HUES48 (cell line): ENCODE results near the gene ADAM12.

ENCODE experiments used
- H3K27ac ChIP-seq: one replicate; pipeline ENCODE4 v1.7.0; 2013; ENCODE audit warnings: low read depth, low read length, inconsistent platforms
- H3K27me3 ChIP-seq: 2 replicates; pipeline ENCODE4 v1.6.1; 2013; ENCODE audit warnings: mild to moderate bottlenecking, low read length; ENCODE audit not compliant: control insufficient read depth, insufficient read depth
- H3K36me3 ChIP-seq: 2 replicates; pipeline ENCODE4 v1.6.1; 2013; ENCODE audit warnings: low read length; ENCODE audit not compliant: control insufficient read depth, insufficient read depth
- H3K4me1 ChIP-seq: 2 replicates; pipeline ENCODE4 v1.6.1; 2013; ENCODE audit warnings: mild to moderate bottlenecking, low read length; ENCODE audit not compliant: control insufficient read depth, insufficient read depth
- H3K4me3 ChIP-seq: 2 replicates; pipeline ENCODE4 v1.5.1; 2013; ENCODE audit warnings: mild to moderate bottlenecking, low read depth, low read length
- H3K9ac ChIP-seq: 2 replicates; pipeline ENCODE4 v1.6.1; 2013; ENCODE audit warnings: mild to moderate bottlenecking, low read depth, low read length, moderate library complexity
- H3K9me3 ChIP-seq: 2 replicates; pipeline ENCODE4 v1.6.1; 2013; ENCODE audit warnings: low read length; ENCODE audit not compliant: control insufficient read depth, insufficient read depth

Gene ADAM12

GRCh38 chr10:126373972-126374371, 14.3 kb downstream of the ADAM12 start:
- Histone ChIP-seq H3K9me3 (peaks cover 18% of the 10 kb centered on the region), H3K36me3 (no peaks in the 10 kb centered on the region), H3K4me1 (no peaks in the 10 kb centered on the region), H3K4me3 (no peak overlapping the region), H3K27me3 (no peaks in the 10 kb centered on the region), H3K27ac (no peak overlapping the region), H3K9ac (no peak overlapping the region)

- Histone ChIP-seq H3K36me3 (no peaks in the 10 kb centered on the region), H3K4me3 (no peak overlapping the region), H3K4me1 (no peaks in the 10 kb centered on the region), H3K27ac (no peak overlapping the region), H3K27me3 (no peaks in the 10 kb centered on the region), H3K9me3 (peaks cover 18% of the 10 kb centered on the region), H3K9ac (no peak overlapping the region)
Observed at GRCh38 chr10:126373147-126373546, 15.1 kb downstream of the ADAM12 start.

GRCh38 chr10:126372396-126372795, 15.9 kb downstream of the ADAM12 start:
- no peak overlapping the region for H3K9ac ChIP-seq
- H3K4me3 ChIP-seq, result no peak overlapping the region
- H3K27ac ChIP-seq, result no peak overlapping the region
- peaks cover 18% of the 10 kb centered on the region for H3K9me3 ChIP-seq
- H3K36me3 ChIP-seq, result no peaks in the 10 kb centered on the region
- no peaks in the 10 kb centered on the region for H3K27me3 ChIP-seq
- H3K4me1 ChIP-seq, result no peaks in the 10 kb centered on the region

- Histone ChIP-seq H3K27me3 (no peaks in the 10 kb centered on the region), H3K4me1 (no peaks in the 10 kb centered on the region), H3K9me3 (0 out of 2 replicates have a peak, but pooled peaks cover 4% of the 10 kb centered on the region), H3K36me3 (no peaks in the 10 kb centered on the region), H3K27ac (no peak overlapping the region), H3K4me3 (no peak overlapping the region), H3K9ac (no peak overlapping the region)
Observed at GRCh38 chr10:126369125-126369710, 19.1 kb downstream of the ADAM12 start.

GRCh38 chr10:126357169-126357568, 31.1 kb downstream of the ADAM12 start:
- Histone ChIP-seq H3K9me3 (0 out of 2 replicates have a peak, but pooled peaks cover 5% of the 10 kb centered on the region), H3K9ac (no peak overlapping the region), H3K4me3 (no peak overlapping the region), H3K27ac (no peak overlapping the region), H3K27me3 (no peaks in the 10 kb centered on the region), H3K4me1 (no peaks in the 10 kb centered on the region), H3K36me3 (no peaks in the 10 kb centered on the region)

GRCh38 chr10:126353666-126354065, 34.6 kb downstream of the ADAM12 start:
- no peak overlapping the region for H3K4me3 ChIP-seq
- H3K4me1 ChIP-seq, result no peaks in the 10 kb centered on the region
- no peaks in the 10 kb centered on the region for H3K9me3 ChIP-seq
- no peak overlapping the region for H3K27ac ChIP-seq
- H3K9ac ChIP-seq, result no peak overlapping the region
- H3K36me3 ChIP-seq, result no peaks in the 10 kb centered on the region
- H3K27me3 ChIP-seq, result no peaks in the 10 kb centered on the region

GRCh38 chr10:126352453-126352852, 35.8 kb downstream of the ADAM12 start:
- Histone ChIP-seq H3K4me3 (no peak overlapping the region), H3K9me3 (no peaks in the 10 kb centered on the region), H3K4me1 (no peaks in the 10 kb centered on the region), H3K27me3 (no peaks in the 10 kb centered on the region), H3K9ac (no peak overlapping the region), H3K27ac (no peak overlapping the region), H3K36me3 (no peaks in the 10 kb centered on the region)

GRCh38 chr10:126351021-126351420, 37.3 kb downstream of the ADAM12 start:
- H3K27ac ChIP-seq, result no peak overlapping the region
- no peak overlapping the region for H3K9ac ChIP-seq
- H3K36me3 ChIP-seq, result no peaks in the 10 kb centered on the region
- H3K4me1 ChIP-seq, result no peaks in the 10 kb centered on the region
- no peaks in the 10 kb centered on the region for H3K9me3 ChIP-seq
- no peak overlapping the region for H3K4me3 ChIP-seq
- no peaks in the 10 kb centered on the region for H3K27me3 ChIP-seq

GRCh38 chr10:126350216-126350992, 37.9 kb downstream of the ADAM12 start:
- Histone ChIP-seq H3K9me3 (no peaks in the 10 kb centered on the region), H3K4me1 (no peaks in the 10 kb centered on the region), H3K27me3 (no peaks in the 10 kb centered on the region), H3K36me3 (no peaks in the 10 kb centered on the region), H3K4me3 (no peak overlapping the region), H3K27ac (no peak overlapping the region), H3K9ac (no peak overlapping the region)

- Histone ChIP-seq H3K4me1 (no peaks in the 10 kb centered on the region), H3K36me3 (no peaks in the 10 kb centered on the region), H3K27ac (no peak overlapping the region), H3K9me3 (no peaks in the 10 kb centered on the region), H3K4me3 (no peak overlapping the region), H3K9ac (no peak overlapping the region), H3K27me3 (no peaks in the 10 kb centered on the region)
Observed at GRCh38 chr10:126349676-126350075, 38.6 kb downstream of the ADAM12 start.

GRCh38 chr10:126349101-126349500, 39.2 kb downstream of the ADAM12 start:
- Histone ChIP-seq H3K4me1 (no peaks in the 10 kb centered on the region), H3K36me3 (no peaks in the 10 kb centered on the region), H3K27ac (no peak overlapping the region), H3K9ac (no peak overlapping the region), H3K9me3 (no peaks in the 10 kb centered on the region), H3K4me3 (no peak overlapping the region), H3K27me3 (no peaks in the 10 kb centered on the region)
